Endothelial cell of umbilical vein (primary cell): Measurements from ENCODE around the gene PFAS. TPM values are rescaled to one million over a fixed set of nuclear protein-coding genes. Genes with fewer than 3 reads are reported as not detected.

Source experiments
- BruUV-seq: library from RNA; stranded (reverse); fragments of 400-500 nt; replicated peaks from 2 replicates; lab custom pipeline; 2021; lab: Mats Ljungman, UMichigan
- CTCF ChIA-PET: fragments of 300-600, 350-600 bp; sonication (Branson Sonifier 250); formaldehyde crosslinking; loops from one replicate; lab custom pipeline; 2021; ENCODE audit warnings: antibody characterized with exemption, inconsistent platforms; lab: Charles Lee
- POLR2A ChIA-PET: fragments of 300-600, 350-600 bp; sonication (Branson Sonifier 250); formaldehyde crosslinking; loops from one replicate; lab custom pipeline; 2021; ENCODE audit warnings: antibody characterized with exemption, inconsistent platforms; lab: Charles Lee
- DNase-seq: peaks from one replicate; pipeline ENCODE4 v3.0.0-alpha.2; 2011; ENCODE audit warnings: low read depth, low spot score
- FAIRE-seq: peaks from 2 replicates; lab custom pipeline; 2011; peaks lifted over from hg19 to GRCh38; lab: Jason Lieb, UNC
- H2AFZ ChIP-seq: 2 replicates; pipeline ENCODE4 v1.6.0; 2012; ENCODE audit warnings: low read depth, low read length, control low read depth, inconsistent platforms
- H3K27ac ChIP-seq: 2 replicates; pipeline ENCODE4 v1.5.1; 2011; ENCODE audit warnings: low read depth, mild to moderate bottlenecking, control low read depth, low read length, moderate library complexity; ENCODE audit not compliant: insufficient read depth
- H3K27me3 ChIP-seq, 2 experiments: 2 replicates each; pipeline versions ENCODE4 v1.6.0 to v1.6.1; 2011; ENCODE audit warnings: low read length in 2 of 2, mixed read lengths in 1 of 2; ENCODE audit not compliant: control insufficient read depth in 2 of 2, insufficient read depth in 2 of 2
- H3K36me3 ChIP-seq, 2 experiments: 2 replicates in 1 of 2; 3 replicates in 1 of 2; pipeline ENCODE4 v1.5.1; 2011; ENCODE audit warnings: low read length in 2 of 2, mild to moderate bottlenecking in 1 of 2, moderate library complexity in 1 of 2; ENCODE audit not compliant: control insufficient read depth in 2 of 2, insufficient read depth in 2 of 2; ENCODE audit errors: extremely low read depth in 1 of 2
- H3K4me1 ChIP-seq: 3 replicates; pipeline ENCODE4 v1.5.1; 2011; ENCODE audit warnings: mild to moderate bottlenecking, low read length; ENCODE audit not compliant: control insufficient read depth, insufficient read depth; ENCODE audit errors: extremely low read depth
- H3K4me2 ChIP-seq: 2 replicates; pipeline ENCODE4 v1.6.1; 2011; ENCODE audit warnings: low read length, control low read depth, mixed read lengths; ENCODE audit not compliant: insufficient read depth
- H3K4me3 ChIP-seq, 3 experiments: fragments of 200-600 bp in 1 of 3; sonication (generic), shearing (Covaris generic) in 1 of 3; replicated peaks in 1 of 3; 2 replicates each; pipeline ENCODE4 v1.5.1; 2011 to 2016; ENCODE audit warnings: control low read depth in 3 of 3, low read length in 3 of 3, mild to moderate bottlenecking in 2 of 3, inconsistent platforms in 1 of 3, low read depth in 1 of 3, moderate library complexity in 1 of 3; ENCODE audit not compliant: insufficient read depth in 1 of 3
- H3K79me2 ChIP-seq: 2 replicates; pipeline ENCODE4 v1.6.0; 2012; ENCODE audit warnings: low read length, inconsistent platforms; ENCODE audit not compliant: control insufficient read depth, insufficient read depth
- H3K9ac ChIP-seq: replicated peaks from 2 replicates; pipeline ENCODE3; 2011; ENCODE audit warnings: low read length, control low read depth; ENCODE audit not compliant: insufficient read depth; ENCODE audit errors: extremely low read depth
- H3K9me1 ChIP-seq: replicated peaks from 3 replicates; pipeline ENCODE4 v1.6.0; 2011; ENCODE audit warnings: mild to moderate bottlenecking, low read length; ENCODE audit not compliant: control insufficient read depth, insufficient read depth; ENCODE audit errors: extremely low read depth
- H3K9me3 ChIP-seq: replicated peaks from 2 replicates; pipeline ENCODE4 v1.5.1; 2012; ENCODE audit warnings: low read length, inconsistent platforms; ENCODE audit not compliant: control insufficient read depth, insufficient read depth
- H4K20me1 ChIP-seq: replicated peaks from 2 replicates; pipeline ENCODE3; 2011; ENCODE audit warnings: mild to moderate bottlenecking, low read length; ENCODE audit not compliant: control insufficient read depth, insufficient read depth; ENCODE audit errors: extremely low read depth
- CTCF ChIP-seq, 2 donors: IDR thresholded peaks; 1 replicate in 1 of 2; 2 replicates in 1 of 2; pipeline ENCODE4 v1.5.1; 2011; ENCODE audit warnings: low read length in 2 of 2, mild to moderate bottlenecking in 2 of 2, moderate library complexity in 2 of 2, control low read depth in 1 of 2, inconsistent platforms in 1 of 2, low read depth in 1 of 2; ENCODE audit not compliant: insufficient read depth in 1 of 2; ENCODE audit errors: extremely low read depth in 1 of 2
- FOS ChIP-seq: IDR thresholded peaks from 2 replicates; pipeline ENCODE4 v1.6.1; 2011; ENCODE audit warnings: mild to moderate bottlenecking, low read length, moderate library complexity, borderline replicate concordance; ENCODE audit not compliant: insufficient read depth
- GATA2 ChIP-seq: IDR thresholded peaks from 2 replicates; pipeline ENCODE4 v1.7.0; 2011; ENCODE audit warnings: low read depth, mild to moderate bottlenecking, moderate library complexity, mixed read lengths, low read length; ENCODE audit not compliant: insufficient read length, insufficient read depth
- JUN ChIP-seq: IDR thresholded peaks from 2 replicates; pipeline ENCODE4 v1.6.1; 2011; ENCODE audit warnings: borderline replicate concordance, low read depth; ENCODE audit not compliant: insufficient read length, insufficient read depth
- MAX ChIP-seq: IDR thresholded peaks from 2 replicates; pipeline ENCODE4 v1.6.1; 2011; ENCODE audit not compliant: insufficient read depth, insufficient read length
- MYC ChIP-seq: IDR thresholded peaks from one replicate; pipeline ENCODE4 v1.6.1; 2011; ENCODE audit warnings: mild to moderate bottlenecking, low read depth, low read length
- POLR2A ChIP-seq: IDR thresholded peaks from 2 replicates; pipeline ENCODE4 v1.6.1; 2012; ENCODE audit warnings: low read depth, mild to moderate bottlenecking, control low read depth, low read length
- dilution Hi-C: fragments of 300-500 bp; cut with MboI; formaldehyde crosslinking; loops from one replicate; pipeline ENCODE4 v1.15.0; 2019; ENCODE audit warnings: low sequenced_read_pairs; ENCODE audit not compliant: extremely low pct_ligation_motif_present
- intact Hi-C: fragments of 100-400 bp; cut with micrococcal nuclease; formaldehyde crosslinking; loops from one replicate; pipeline ENCODE4 v1.10.0; 2022
- polyA plus RNA-seq, 4 experiments: library from polyadenylated mRNA; depleted of rRNA in 3 of 4; stranded (reverse) in 3 of 4; unstranded in 1 of 4; fragments of >200 nt; gene quantifications; 2 replicates each; pipeline versions ENCODE4 v1.2.1 to v1.2.3, GENCODE V29; 2011 to 2012; ENCODE audit warnings: missing spikeins in 1 of 4
- total RNA-seq: library from RNA; stranded (reverse); gene quantifications from 2 replicates; pipeline ENCODE4 v1.2.3, GENCODE V29; 2021

The PFAS gene
- total and polyA plus RNA-seq, 2 donors (not counting 3 experiments of a cell fraction or from before 2014, with no cell fraction given) = 34.1 to 108 TPM

- dilution Hi-C loops = no loop called here
- CTCF ChIA-PET = interaction anchor here (0.9 to 1.2 kb wide), 3 partner anchors 11 to 23 kb away, joined by 3 to 4 read pairs (median 3); partner anchors contain the start of genes RANGRF and SLC25A35
- no TSS peak for BruUV-seq
- no peaks in the 10 kb centered on the region for H3K9me1 ChIP-seq
- FAIRE-seq = no peak
- H3K9me3 ChIP-seq = no peaks in the 10 kb centered on the region
- no peaks in the 10 kb centered on the region for H3K36me3 ChIP-seq
- no peak overlapping the region for H2AFZ ChIP-seq
- no peaks in the 10 kb centered on the region for H4K20me1 ChIP-seq
- POLR2A ChIA-PET = no interaction called here
- H3K4me2 ChIP-seq = no peak overlapping the region
- no peak overlapping the region for H3K9ac ChIP-seq
- H3K27ac ChIP-seq = no peak overlapping the region
- no peak overlapping the region for H3K4me3 ChIP-seq
- TF ChIP-seq POLR2A = no peak
- no peak for TF ChIP-seq FOS
- TF ChIP-seq GATA2 = no peak
- no peak for TF ChIP-seq MYC
- TF ChIP-seq CTCF (IDR thresholded peaks at IDR 0.05; ENCODE audit: extremely low read depth in 1 of 2, insufficient read depth in 1 of 2, low read depth in 1 of 2, low read length in 2 of 2) = no peak
- TF ChIP-seq JUN = no peak
- no peak for TF ChIP-seq MAX
- peaks cover 6% of the 10 kb centered on the region for H3K4me1 ChIP-seq
- intact Hi-C loops = no loop called here
- H3K27me3 ChIP-seq = no peaks in the 10 kb centered on the region
- no peaks in the 10 kb centered on the region for H3K79me2 ChIP-seq
- no peak for DNase-seq
Observed at GRCh38 chr17:8277317-8277716, 28.2 kb downstream of the PFAS start.
